Activated CD8-positive, alpha-beta memory T cell treated with anti-CD3 and anti-CD28 coated beads, Interleukin-2, amount 50 U/mL, for 48 hours (primary cell): ENCODE data around the gene RNF181.
"Not testable (repeated sequence)": the region's sequence is repeated elsewhere in the genome, so short reads cannot be mapped to it uniquely, and the experiment has no call there.

Source experiments
- DNase-seq: peaks from one replicate; pipeline ENCODE4 v3.0.0-alpha.2; 2020

The RNF181 gene

GRCh38 chr2:85597241-85597640, 1.7 kb downstream of the RNF181 start:
- DNase-seq: no peak

GRCh38 chr2:85598594-85599340, 3.2 kb downstream of the RNF181 start:
- DNase-seq: no peak

- DNase-seq: no peak
Observed at GRCh38 chr2:85599468-85600234, 4.1 kb downstream of the RNF181 start.

GRCh38 chr2:85600235-85600575, 4.7 kb downstream of the RNF181 start:
- DNase-seq: no peak

GRCh38 chr2:85600951-85601770, 5.6 kb downstream of the RNF181 start:
- no peak for DNase-seq

- no peak for DNase-seq
Observed at GRCh38 chr2:85601771-85602475, 6.4 kb downstream of the RNF181 start.

- DNase-seq: peak; percentile 93
Observed at GRCh38 chr2:85602476-85603234, 7.1 kb downstream of the RNF181 start, which contains the start of gene TMEM150A. Gene TMEM150A, minus strand, starts transcription at chr2:85602698. Its CDS starts 750 bp downstream, at chr2:85601948.

- not testable (repeated sequence) for DNase-seq
Observed at GRCh38 chr2:85604133-85604444, 8.5 kb downstream of the RNF181 start.

- no peak for DNase-seq
Observed at GRCh38 chr2:85604568-85605339, 9.2 kb downstream of the RNF181 start.

- no peak for DNase-seq
Observed at GRCh38 chr2:85605406-85606115, 10.0 kb downstream of the RNF181 start.

- DNase-seq: no peak
Observed at GRCh38 chr2:85606116-85606455, 10.5 kb downstream of the RNF181 start.

- no peak for DNase-seq
Observed at GRCh38 chr2:85607268-85608215, 12.0 kb downstream of the RNF181 start.

GRCh38 chr2:85611217-85611704, 15.7 kb downstream of the RNF181 start:
- no peak for DNase-seq

- peak; percentile 94 for DNase-seq
Observed at GRCh38 chr2:85611705-85612587, 16.4 kb downstream of the RNF181 start, which contains the start of gene C2orf68. Gene C2orf68, minus strand, starts transcription at chr2:85612066. Its CDS starts 82 bp downstream, at chr2:85611984.

GRCh38 chr2:85613717-85614515, 18.4 kb downstream of the RNF181 start:
- DNase-seq: no peak

- not testable (repeated sequence) for DNase-seq
Observed at GRCh38 chr2:85614757-85615156, 19.2 kb downstream of the RNF181 start.

- no peak for DNase-seq
Observed at GRCh38 chr2:85615413-85615728, 19.8 kb downstream of the RNF181 start.
